Coronary artery (tissue), 2 donors: ENCODE data around the gene RUNDC1.

Experiments used
- DNase-seq: peaks from one replicate; pipeline ENCODE4 v3.0.0-alpha.2; 2017; ENCODE audit warnings: low spot score
- H3K27ac ChIP-seq, 2 donors: fragments of 200-600 bp; sonication (generic); one replicate each; pipeline ENCODE4 v1.5.1; 2016 to 2019
- H3K4me3 ChIP-seq: fragments of 200-600 bp; sonication (generic); 2 replicates; pipeline ENCODE4 v1.5.1; 2016; ENCODE audit warnings: mild to moderate bottlenecking, moderate library complexity
- TF ChIP-seq, protein P1 (sequence below): fragments of 200-600 bp; sonication (generic); IDR thresholded peaks from one replicate; pipeline ENCODE4 v1.5.1; 2019; ENCODE audit warnings: antibody characterized with exemption

RUNDC1 gene

GRCh38 chr17:43025766-43026537, 45.6 kb downstream of the RUNDC1 start:
- TF ChIP-seq, protein P1, sequence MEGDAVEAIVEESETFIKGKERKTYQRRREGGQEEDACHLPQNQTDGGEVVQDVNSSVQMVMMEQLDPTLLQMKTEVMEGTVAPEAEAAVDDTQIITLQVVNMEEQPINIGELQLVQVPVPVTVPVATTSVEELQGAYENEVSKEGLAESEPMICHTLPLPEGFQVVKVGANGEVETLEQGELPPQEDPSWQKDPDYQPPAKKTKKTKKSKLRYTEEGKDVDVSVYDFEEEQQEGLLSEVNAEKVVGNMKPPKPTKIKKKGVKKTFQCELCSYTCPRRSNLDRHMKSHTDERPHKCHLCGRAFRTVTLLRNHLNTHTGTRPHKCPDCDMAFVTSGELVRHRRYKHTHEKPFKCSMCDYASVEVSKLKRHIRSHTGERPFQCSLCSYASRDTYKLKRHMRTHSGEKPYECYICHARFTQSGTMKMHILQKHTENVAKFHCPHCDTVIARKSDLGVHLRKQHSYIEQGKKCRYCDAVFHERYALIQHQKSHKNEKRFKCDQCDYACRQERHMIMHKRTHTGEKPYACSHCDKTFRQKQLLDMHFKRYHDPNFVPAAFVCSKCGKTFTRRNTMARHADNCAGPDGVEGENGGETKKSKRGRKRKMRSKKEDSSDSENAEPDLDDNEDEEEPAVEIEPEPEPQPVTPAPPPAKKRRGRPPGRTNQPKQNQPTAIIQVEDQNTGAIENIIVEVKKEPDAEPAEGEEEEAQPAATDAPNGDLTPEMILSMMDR = no peak
- H3K4me3 ChIP-seq = peak overlapping the region; percentile 74
- peak overlapping the region in 1 of 2 donors; percentile 81 for H3K27ac ChIP-seq
- no peak for DNase-seq

DNA sequence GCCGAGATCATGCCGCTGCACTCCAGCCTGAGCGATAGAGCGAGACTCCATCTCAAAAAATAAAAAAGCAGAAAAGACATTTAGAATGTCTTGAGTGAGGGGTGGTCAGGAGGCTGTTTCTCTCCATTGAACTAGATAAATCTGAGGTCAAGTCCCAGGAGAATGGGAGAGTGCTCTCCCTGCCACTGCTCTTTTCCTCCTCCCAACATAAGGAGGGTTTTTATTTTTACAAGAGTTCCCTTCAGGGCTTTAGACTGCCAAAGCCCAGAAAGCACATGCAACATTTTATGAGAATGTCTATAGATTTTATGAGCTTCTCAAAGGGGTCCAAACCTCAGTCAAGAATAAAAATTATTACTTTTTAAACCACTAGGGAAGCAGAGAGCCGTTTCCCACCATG, 46.2 kb downstream of the RUNDC1 start:
- DNase-seq = no peak
- Histone ChIP-seq H3K4me3 (no peak overlapping the region), H3K27ac (no peak overlapping the region)
- TF ChIP-seq, protein P1 = no peak

DNA sequence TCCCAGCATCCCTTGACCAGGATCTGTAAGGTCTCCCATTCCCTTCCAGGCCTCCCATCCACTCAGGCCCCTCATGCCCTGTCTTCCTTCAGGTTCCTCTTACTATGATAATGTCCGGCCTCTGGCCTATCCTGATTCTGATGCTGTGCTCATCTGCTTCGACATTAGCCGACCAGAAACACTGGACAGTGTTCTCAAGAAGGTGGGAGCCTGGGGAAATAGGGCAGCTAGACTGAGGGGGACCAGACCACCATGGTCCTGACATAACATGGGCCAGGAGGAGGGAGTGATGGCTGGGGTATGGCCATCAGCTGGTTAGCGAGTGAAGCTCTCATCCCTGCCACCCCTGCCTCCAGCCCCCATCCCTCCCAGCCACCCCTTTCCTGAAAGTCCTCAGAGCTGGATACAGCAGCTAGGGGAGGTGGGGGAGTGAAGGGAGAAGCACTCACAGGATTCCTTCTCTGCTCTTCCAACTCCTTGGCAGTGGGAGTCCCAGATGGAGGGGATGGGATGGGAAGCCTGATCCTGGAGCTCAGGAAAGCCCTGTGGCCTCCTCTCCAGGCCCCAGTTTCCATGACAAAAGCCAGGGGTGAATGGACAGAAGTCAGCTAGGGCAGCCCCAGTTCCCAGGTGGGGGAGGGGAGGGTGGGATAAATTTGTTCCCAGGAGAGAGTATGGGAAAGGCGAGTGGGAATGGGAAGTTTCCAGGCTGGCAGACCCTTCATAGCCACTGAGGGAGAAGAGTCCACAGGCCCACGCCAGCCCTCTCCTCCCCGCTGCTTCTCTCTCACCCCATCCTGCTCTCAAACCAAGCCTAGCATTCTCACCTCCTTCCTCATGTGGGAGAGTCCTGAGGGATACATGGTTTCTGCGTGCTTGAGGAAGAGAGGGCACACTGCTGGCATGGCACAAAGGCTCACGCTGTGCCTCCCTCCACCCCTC, 47.0 kb downstream of the RUNDC1 start:
- no peak overlapping the region for H3K27ac ChIP-seq
- DNase-seq = no peak
- TF ChIP-seq, protein P1 = no peak

GRCh38 chr17:43028221-43028861, 48.0 kb downstream of the RUNDC1 start:
- Histone ChIP-seq H3K27ac (no peak overlapping the region), H3K4me3 (no peak overlapping the region)
- TF ChIP-seq, protein P1 = no peak
- DNase-seq = no peak

More for the DNA sequence above, 47.0 kb downstream of the RUNDC1 start:
- H3K4me3 ChIP-seq = no peak overlapping the region

DNA sequence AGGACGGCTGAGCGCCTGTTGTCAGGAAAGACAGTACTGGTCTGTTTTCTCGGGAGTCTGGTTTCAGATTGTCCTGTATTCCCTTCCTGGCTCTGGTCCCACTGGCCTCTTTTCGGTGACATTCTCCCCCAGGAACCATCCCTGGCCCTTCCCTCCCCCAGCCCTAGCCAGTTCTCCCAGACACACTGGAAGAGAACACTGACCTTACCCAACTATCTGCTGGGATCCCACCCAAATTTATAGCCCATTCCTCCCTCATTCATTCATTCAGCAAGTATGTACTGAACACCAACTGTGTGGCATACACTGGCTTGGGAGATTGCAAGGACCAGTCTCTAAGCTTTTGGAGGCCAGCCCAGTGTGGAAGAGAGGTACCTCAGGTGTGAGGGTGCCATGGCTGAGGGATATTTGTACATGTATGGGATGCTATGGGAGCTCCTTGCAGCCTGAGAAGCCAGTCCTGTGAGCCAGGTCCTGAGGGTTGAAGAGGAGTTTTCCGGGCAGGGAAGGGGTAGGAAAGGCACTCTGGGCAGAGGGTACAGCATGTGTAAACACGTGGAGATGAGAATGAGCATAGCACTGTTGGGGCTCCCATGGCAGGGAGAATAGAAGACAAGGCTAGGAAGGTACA, 49.9 kb downstream of the RUNDC1 start:
- no peak overlapping the region for H3K27ac ChIP-seq
- no peak for DNase-seq
- TF ChIP-seq, protein P1 = no peak
- no peak overlapping the region for H3K4me3 ChIP-seq

- TF ChIP-seq, protein P1 = no peak
- no peak for DNase-seq
- no peak overlapping the region for H3K4me3 ChIP-seq
- no peak overlapping the region for H3K27ac ChIP-seq
Measured at GRCh38 chr17:43031666-43032065, 51.3 kb downstream of the RUNDC1 start.
